Thymus (tissue), 11 donors: ENCODE data around the gene JPT2. TPM values are rescaled to one million over a fixed set of nuclear protein-coding genes. Genes with fewer than 3 reads are reported as not detected.

Experiments used
- DNase-seq, 9 donors: peaks; one replicate each; pipeline ENCODE4 v3.0.0-alpha.2; 2013; ENCODE audit warnings: low spot score in 9 of 9, low read depth in 6 of 9, missing footprints in 1 of 9
- H3K27ac ChIP-seq, 2 donors: one replicate each; pipeline ENCODE4 v1.5.1; 2013; ENCODE audit warnings: control low read depth in 1 of 2, low read depth in 1 of 2, low read length in 1 of 2, mild to moderate bottlenecking in 1 of 2, moderate library complexity in 1 of 2
- H3K27me3 ChIP-seq, 2 donors: one replicate each; pipeline ENCODE4 v1.5.1; 2013; ENCODE audit warnings: low read length in 1 of 2; ENCODE audit not compliant: control insufficient read depth in 2 of 2, insufficient read depth in 1 of 2
- H3K36me3 ChIP-seq, 2 donors: one replicate each; pipeline ENCODE4 v1.5.1; 2013; ENCODE audit warnings: low read length in 1 of 2, mild to moderate bottlenecking in 1 of 2, moderate library complexity in 1 of 2; ENCODE audit not compliant: control insufficient read depth in 2 of 2, insufficient read depth in 2 of 2
- H3K4me1 ChIP-seq, 2 donors: one replicate each; pipeline ENCODE4 v1.5.1; 2013; ENCODE audit warnings: low read length in 2 of 2; ENCODE audit not compliant: control insufficient read depth in 2 of 2, insufficient read depth in 2 of 2
- H3K4me3 ChIP-seq, 2 donors: one replicate each; pipeline ENCODE4 v1.5.1; 2013; ENCODE audit warnings: low read length in 2 of 2, control low read depth in 1 of 2, mild to moderate bottlenecking in 1 of 2
- H3K9me3 ChIP-seq, 2 donors: one replicate each; pipeline ENCODE4 v1.5.1; 2013; ENCODE audit warnings: low read length in 1 of 2, mild to moderate bottlenecking in 1 of 2; ENCODE audit not compliant: control insufficient read depth in 2 of 2, insufficient read depth in 1 of 2
- WGBS: extraction: QIAGEN DNeasy Blood & Tissue Kit; methylation state at CpG from one replicate; pipeline ENCODE4 v1.1.7; 2013; 5-methylcytosine and 5-hydroxymethylcytosine counted together
- polyA plus RNA-seq: library from polyadenylated mRNA; stranded (reverse); fragments of 200-250 nt; gene quantifications from one replicate; pipeline ENCODE4 v1.2.3, GENCODE V29; 2013
- total RNA-seq: library from RNA; stranded (reverse); fragments of 120-200 nt; gene quantifications from one replicate; pipeline ENCODE4 v1.2.4, GENCODE V29; 2013
- donor health status: healthy.

Gene JPT2
- total and polyA plus RNA-seq, 2 donors: 31.4 to 35.1 TPM

- H3K36me3 ChIP-seq: peaks cover 60 to 67% of the 10 kb centered on the region in 2 donors
- peaks cover 18 to 39% of the 10 kb centered on the region in 2 donors for H3K4me1 ChIP-seq
- 97% methylated on average over 12 of the region's 12 CpGs for WGBS
- no peaks in the 10 kb centered on the region for H3K9me3 ChIP-seq
- DNase-seq: no peak
- no peaks in the 10 kb centered on the region for H3K27me3 ChIP-seq
- no peak overlapping the region for H3K4me3 ChIP-seq
- H3K27ac ChIP-seq: no peak overlapping the region
Measured at GRCh38 chr16:1643521-1643920, 34.6 kb upstream of the JPT2 start.

- Histone ChIP-seq H3K27me3 (no peaks in the 10 kb centered on the region), H3K36me3 (peaks cover 40 to 61% of the 10 kb centered on the region in 2 donors), H3K9me3 (no peaks in the 10 kb centered on the region), H3K4me1 (peaks cover 20 to 44% of the 10 kb centered on the region in 2 donors), H3K27ac (peak overlapping the region; percentile 75 to 95), H3K4me3 (no peak overlapping the region)
- 43% methylated on average over 13 of the region's 13 CpGs for WGBS
- peak in 6 of 9 donors; percentile 10 to 70 (median 30) for DNase-seq
Measured at GRCh38 chr16:1645914-1646525, 32.1 kb upstream of the JPT2 start.

GRCh38 chr16:1647856-1648255 lies 30.2 kb upstream of the JPT2 start:
- 30% methylated on average over 13 of the region's 13 CpGs for WGBS
- DNase-seq: peak in 7 of 9 donors; percentile 15 to 72 (median 40)
- Histone ChIP-seq H3K27me3 (no peaks in the 10 kb centered on the region), H3K4me1 (peaks cover 20 to 44% of the 10 kb centered on the region in 2 donors), H3K36me3 (peaks cover 39 to 60% of the 10 kb centered on the region in 2 donors), H3K9me3 (no peaks in the 10 kb centered on the region), H3K4me3 (peak overlapping the region in 1 of 2 donors; percentile 8), H3K27ac (peak overlapping the region; percentile 89 to 95)

- no peaks in the 10 kb centered on the region for H3K27me3 ChIP-seq
- H3K9me3 ChIP-seq: no peaks in the 10 kb centered on the region
- H3K27ac ChIP-seq: no peak overlapping the region
- peaks cover 38 to 62% of the 10 kb centered on the region in 2 donors for H3K36me3 ChIP-seq
- H3K4me3 ChIP-seq: no peak overlapping the region
- DNase-seq: no peak
- H3K4me1 ChIP-seq: peaks cover 20 to 38% of the 10 kb centered on the region in 2 donors
- 97% methylated on average over 4 of the region's 4 CpGs for WGBS
Measured at GRCh38 chr16:1650131-1650530, 27.9 kb upstream of the JPT2 start.

- Histone ChIP-seq H3K27me3 (no peaks in the 10 kb centered on the region), H3K4me1 (peaks cover 16 to 26% of the 10 kb centered on the region in 2 donors), H3K4me3 (no peak overlapping the region), H3K36me3 (peaks cover 50 to 64% of the 10 kb centered on the region in 2 donors), H3K27ac (no peak overlapping the region), H3K9me3 (no peaks in the 10 kb centered on the region)
- no peak for DNase-seq
- 98% methylated on average over 12 of the region's 12 CpGs for WGBS
Measured at GRCh38 chr16:1651094-1651973, 26.7 kb upstream of the JPT2 start.

GRCh38 chr16:1651974-1652312 lies 26.1 kb upstream of the JPT2 start:
- H3K36me3 ChIP-seq: peaks cover 56 to 63% of the 10 kb centered on the region in 2 donors
- no peak overlapping the region for H3K27ac ChIP-seq
- H3K4me3 ChIP-seq: no peak overlapping the region
- 98% methylated on average over 1 of the region's 1 CpG for WGBS
- DNase-seq: no peak
- no peaks in the 10 kb centered on the region for H3K9me3 ChIP-seq
- H3K4me1 ChIP-seq: peaks cover 10 to 20% of the 10 kb centered on the region in 2 donors
- no peaks in the 10 kb centered on the region for H3K27me3 ChIP-seq

- DNase-seq: no peak
- no peaks in the 10 kb centered on the region for H3K27me3 ChIP-seq
- H3K4me1 ChIP-seq: peaks cover 2 to 10% of the 10 kb centered on the region in 2 donors
- peaks cover 67% of the 10 kb centered on the region in 2 donors for H3K36me3 ChIP-seq
- no peak overlapping the region for H3K27ac ChIP-seq
- H3K4me3 ChIP-seq: no peak overlapping the region
- WGBS: 98% methylated on average over 15 of the region's 15 CpGs
- H3K9me3 ChIP-seq: no peaks in the 10 kb centered on the region
Measured at GRCh38 chr16:1653023-1653422, 25.1 kb upstream of the JPT2 start.

- Histone ChIP-seq H3K4me1 (no peaks in the 10 kb centered on the region), H3K27ac (no peak overlapping the region), H3K9me3 (no peaks in the 10 kb centered on the region), H3K4me3 (no peak overlapping the region), H3K36me3 (peaks cover 72 to 83% of the 10 kb centered on the region in 2 donors), H3K27me3 (no peaks in the 10 kb centered on the region)
- 90% methylated on average over 32 of the region's 32 CpGs for WGBS
- no peak for DNase-seq
Measured at GRCh38 chr16:1654505-1655268, 23.4 kb upstream of the JPT2 start.
